ENCODE measurements around the gene PIGL.

GRCh38 chr17:16339402-16339801, 122.4 kb downstream of the PIGL start:
- TF ChIP-seq GATA2 (IDR thresholded peaks at IDR 0.05; ENCODE audit: low read depth, low read length) (no peak), GATA3 (IDR thresholded peaks at IDR 0.05; ENCODE audit: low read depth, low read length) (no peak)
